HCT116 (cell line): ENCODE data around the gene TIAM1.

Experiments
- FOSL1 ChIP-seq: IDR thresholded peaks from 2 replicates; pipeline ENCODE4 v1.6.1; 2012; ENCODE audit warnings: low read depth
- POLR2AphosphoS5 ChIP-seq: IDR thresholded peaks from 2 replicates; pipeline ENCODE4 v1.6.1; 2011; ENCODE audit warnings: mild to moderate bottlenecking, low read depth, low read length, moderate library complexity

DNA sequence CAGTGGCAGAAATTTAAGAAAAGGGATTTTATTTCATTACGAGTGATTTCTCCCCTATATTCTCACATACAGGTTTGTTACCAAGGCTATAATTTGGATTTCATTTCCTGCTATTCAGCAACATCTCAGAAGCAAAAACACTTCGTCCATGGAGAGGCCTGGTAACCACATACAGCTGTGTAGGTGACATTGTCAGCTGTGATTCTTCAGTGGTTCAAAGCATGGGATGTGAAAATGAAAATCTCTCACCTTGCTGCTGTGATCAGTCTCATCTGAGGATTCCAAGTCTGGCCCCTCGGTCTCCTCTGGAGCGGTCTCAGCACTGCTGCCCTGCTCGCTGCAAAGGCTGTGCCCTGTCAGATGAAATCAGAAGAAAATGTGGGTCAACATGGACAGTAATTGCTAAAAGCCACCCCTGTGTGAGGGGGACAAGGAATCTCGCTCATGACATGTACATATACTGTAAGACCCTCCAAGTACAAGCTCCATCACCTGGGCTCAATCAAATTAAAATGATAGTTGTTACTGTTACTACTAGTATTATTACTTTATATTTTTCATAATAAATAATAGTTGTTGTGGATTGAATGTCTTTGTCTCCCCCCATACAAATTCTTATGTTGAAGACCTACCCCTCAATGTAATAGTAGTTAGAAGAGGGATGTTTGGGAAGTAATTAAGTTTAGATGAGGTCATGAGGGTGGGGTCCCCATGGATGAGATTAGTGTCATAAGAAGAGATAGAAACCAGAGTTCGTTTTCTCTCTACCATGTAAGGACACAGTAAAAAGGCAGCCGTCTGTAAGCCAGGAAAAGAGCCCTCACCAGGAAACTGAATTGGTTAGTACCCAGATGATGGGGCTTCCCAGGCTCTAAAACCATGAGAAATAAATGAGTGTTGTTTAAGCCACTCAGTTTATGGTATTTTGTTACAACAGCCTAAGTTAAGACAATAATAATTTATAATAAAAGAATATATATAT is 179.1 kb downstream of the TIAM1 start:
- TF ChIP-seq POLR2AphosphoS5: no peak
- TF ChIP-seq FOSL1: no peak
